Osteoblast (primary cell): ENCODE measurements around the gene ACP1. TPM values are rescaled to one million over a fixed set of nuclear protein-coding genes. Genes with fewer than 3 reads are reported as not detected.
A peak's percentile ranks its signal among the peaks of the same experiment; 100 is the strongest.

Experiments used
- DNase-seq: peaks from one replicate; pipeline ENCODE4 v3.0.0; 2011; ENCODE audit warnings: low spot score, mixed read lengths; ENCODE audit not compliant: insufficient read length; ENCODE audit errors: missing footprints
- H2AFZ ChIP-seq: 2 replicates; pipeline ENCODE4 v1.6.0; 2011; ENCODE audit warnings: mild to moderate bottlenecking, low read length
- H3K27ac ChIP-seq: 2 replicates; pipeline ENCODE4 v1.5.1; 2011; ENCODE audit warnings: mild to moderate bottlenecking, low read depth, low read length, moderate library complexity
- H3K27me3 ChIP-seq: 2 replicates; pipeline ENCODE4 v1.6.0; 2012; ENCODE audit warnings: mild to moderate bottlenecking, control low read depth, inconsistent platforms, low read length, moderate library complexity; ENCODE audit not compliant: insufficient read depth
- H3K36me3 ChIP-seq: 2 replicates; pipeline ENCODE4 v1.5.1; 2011; ENCODE audit warnings: mild to moderate bottlenecking, low read length, control low read depth, moderate library complexity; ENCODE audit not compliant: insufficient read depth
- H3K4me1 ChIP-seq: 2 replicates; pipeline ENCODE4 v1.5.1; 2011; ENCODE audit warnings: mild to moderate bottlenecking, low read length, control low read depth, moderate library complexity; ENCODE audit not compliant: insufficient read depth
- H3K4me2 ChIP-seq: 2 replicates; pipeline ENCODE4 v1.6.0; 2011; ENCODE audit warnings: mild to moderate bottlenecking, low read length; ENCODE audit not compliant: insufficient read depth
- H3K4me3 ChIP-seq: fragments of 200-600 bp; sonication (generic); 3 replicates; pipeline ENCODE4 v1.5.1; 2012; ENCODE audit warnings: mild to moderate bottlenecking, low read length, inconsistent platforms; ENCODE audit not compliant: insufficient read depth
- H3K79me2 ChIP-seq: 2 replicates; pipeline ENCODE4 v1.6.0; 2012; ENCODE audit warnings: mild to moderate bottlenecking, low read length, control low read depth, inconsistent platforms; ENCODE audit not compliant: insufficient read depth
- H3K9me3 ChIP-seq: 2 replicates; pipeline ENCODE4 v1.5.1; 2011; ENCODE audit warnings: low read depth, low read length, control low read depth
- H4K20me1 ChIP-seq: 2 replicates; pipeline ENCODE4 v1.6.0; 2012; ENCODE audit warnings: mild to moderate bottlenecking, low read length, control low read depth; ENCODE audit not compliant: insufficient read depth
- CTCF ChIP-seq: IDR thresholded peaks from 2 replicates; pipeline ENCODE4 v1.5.1; 2011; ENCODE audit warnings: mild to moderate bottlenecking, low read depth, low read length, moderate library complexity; ENCODE audit errors: extremely low read depth
- total RNA-seq: library from RNA; depleted of rRNA; stranded (reverse); fragments of >200 nt; gene quantifications from 2 replicates; pipeline ENCODE4 v1.2.3, GENCODE V29; 2012

The ACP1 gene
- total RNA-seq, 1 donor, result 80.0 TPM

- H3K36me3 ChIP-seq, result no peaks in the 10 kb centered on the region
- H3K79me2 ChIP-seq, result no peaks in the 10 kb centered on the region
- TF ChIP-seq CTCF, result no peak
- peaks cover 26% of the 10 kb centered on the region for H3K4me1 ChIP-seq
- H2AFZ ChIP-seq, result peak overlapping the region; percentile 77
- H3K4me3 ChIP-seq, result peak overlapping the region; percentile 71
- peak overlapping the region; percentile 95 for H3K4me2 ChIP-seq
- H3K27ac ChIP-seq, result no peak overlapping the region
- H3K9me3 ChIP-seq, result no peaks in the 10 kb centered on the region
- peaks cover 11% of the 10 kb centered on the region for H4K20me1 ChIP-seq
- peak; percentile 79 for DNase-seq
- H3K27me3 ChIP-seq, result peaks cover 35% of the 10 kb centered on the region
These were observed 24.8 kb downstream of the ACP1 start for GRCh38 chr2:289362-290089.

DNA sequence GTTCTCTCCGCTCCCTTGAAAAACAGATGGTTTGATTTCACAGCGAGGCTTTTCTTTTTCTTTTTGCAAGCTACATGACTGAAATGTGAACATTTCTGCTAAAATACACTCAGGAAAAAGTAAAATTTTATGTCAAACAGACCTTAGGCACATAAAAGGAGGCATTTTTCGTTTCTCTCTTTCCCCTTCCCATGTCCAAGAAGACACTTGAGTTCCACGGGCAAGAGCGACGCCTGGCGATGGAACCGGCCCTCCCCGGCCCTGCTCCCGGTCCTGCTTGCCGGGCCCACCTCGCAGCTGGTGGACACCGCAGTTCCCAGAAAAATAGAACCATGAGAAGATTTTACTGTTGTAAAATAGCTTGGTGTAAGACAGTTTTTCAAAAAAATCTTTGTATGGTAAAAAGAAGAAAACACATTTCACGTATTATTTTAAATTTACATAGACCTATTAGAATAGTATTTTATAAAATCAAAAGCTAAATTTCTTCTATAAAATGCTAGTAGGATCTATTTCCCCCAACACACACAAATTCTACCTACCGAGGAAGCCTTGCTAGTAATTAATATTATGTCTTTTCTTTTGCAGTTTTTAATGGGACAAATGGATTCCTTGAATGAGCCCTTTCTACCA lies 25.5 kb downstream of the ACP1 start:
- H3K4me3 ChIP-seq, result peak overlapping the region; percentile 71
- peak overlapping the region; percentile 77 for H2AFZ ChIP-seq
- no peaks in the 10 kb centered on the region for H3K9me3 ChIP-seq
- H3K27ac ChIP-seq, result no peak overlapping the region
- peak; percentile 76 for TF ChIP-seq CTCF
- H3K36me3 ChIP-seq, result no peaks in the 10 kb centered on the region
- H3K27me3 ChIP-seq, result peaks cover 35% of the 10 kb centered on the region
- H4K20me1 ChIP-seq, result peaks cover 8% of the 10 kb centered on the region
- peak overlapping the region; percentile 95 for H3K4me2 ChIP-seq
- peaks cover 19% of the 10 kb centered on the region for H3K4me1 ChIP-seq
- H3K79me2 ChIP-seq, result no peaks in the 10 kb centered on the region
- DNase-seq, result peak; percentile 95

DNA sequence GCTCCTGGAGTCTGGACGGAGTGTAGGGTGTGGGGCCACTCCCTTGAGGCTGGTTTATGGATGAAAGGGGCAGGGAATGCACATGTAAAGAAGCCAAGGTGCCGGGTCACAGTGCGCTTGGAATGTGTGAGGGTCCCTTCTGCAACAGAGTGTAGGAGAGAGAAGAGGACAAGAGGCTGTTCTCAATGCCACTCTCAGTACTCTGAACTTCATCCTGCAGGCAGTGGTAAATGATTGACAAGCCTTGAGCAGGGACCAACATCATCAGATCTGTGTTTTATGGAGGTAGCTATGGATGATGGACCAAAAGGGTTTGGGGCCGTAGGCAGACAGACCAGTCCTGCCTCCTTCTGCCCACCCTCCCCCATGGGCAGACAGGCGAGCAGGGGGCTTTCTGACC lies 30.3 kb downstream of the ACP1 start:
- no peak for TF ChIP-seq CTCF
- no peaks in the 10 kb centered on the region for H3K79me2 ChIP-seq
- no peak overlapping the region for H2AFZ ChIP-seq
- DNase-seq, result no peak
- no peak overlapping the region for H3K4me3 ChIP-seq
- no peaks in the 10 kb centered on the region for H3K9me3 ChIP-seq
- H3K4me1 ChIP-seq, result peaks cover under 1% of the 10 kb centered on the region
- H3K4me2 ChIP-seq, result no peak overlapping the region
- H3K27ac ChIP-seq, result no peak overlapping the region
- H3K27me3 ChIP-seq, result peaks cover 8% of the 10 kb centered on the region
- H4K20me1 ChIP-seq, result no peaks in the 10 kb centered on the region
- no peaks in the 10 kb centered on the region for H3K36me3 ChIP-seq

- Histone ChIP-seq H3K4me2 (no peak overlapping the region), H3K27me3 (peaks cover under 1% of the 10 kb centered on the region), H3K27ac (no peak overlapping the region), H4K20me1 (no peaks in the 10 kb centered on the region), H3K4me3 (no peak overlapping the region), H3K36me3 (no peaks in the 10 kb centered on the region), H3K4me1 (no peaks in the 10 kb centered on the region), H3K79me2 (no peaks in the 10 kb centered on the region), H2AFZ (no peak overlapping the region), H3K9me3 (no peaks in the 10 kb centered on the region)
- TF ChIP-seq CTCF, result no peak
- no peak for DNase-seq
These were observed 31.6 kb downstream of the ACP1 start for GRCh38 chr2:296354-296753.
